Activated naive CD8-positive, alpha-beta T cell (primary cell): Measurements from ENCODE around the gene TOMM20L.
A peak's percentile ranks its signal among the peaks of the same experiment; 100 is the strongest.
"Not testable (repeated sequence)": the region's sequence is repeated elsewhere in the genome, so short reads cannot be mapped to it uniquely, and the experiment has no call there.

Source experiments
- H3K27ac Mint-ChIP-seq: one replicate; pipeline ENCODE4 v1.8.0; 2021; ENCODE audit warnings: mixed read lengths
- H3K27me3 Mint-ChIP-seq: one replicate; pipeline ENCODE4 v1.8.0; 2021; ENCODE audit warnings: mixed read lengths
- H3K36me3 Mint-ChIP-seq: one replicate; pipeline ENCODE4 v1.8.0; 2021; ENCODE audit warnings: mixed read lengths
- H3K4me1 Mint-ChIP-seq: one replicate; pipeline ENCODE4 v1.8.0; 2021; ENCODE audit warnings: low read depth, mixed read lengths
- H3K4me3 Mint-ChIP-seq: one replicate; pipeline ENCODE4 v1.8.0; 2021; ENCODE audit warnings: mild to moderate bottlenecking, mixed read lengths
- H3K9me3 Mint-ChIP-seq: one replicate; pipeline ENCODE4 v1.8.0; 2021; ENCODE audit warnings: low read depth, mixed read lengths

Gene TOMM20L

GRCh38 chr14:58401587-58401986 is 5.9 kb downstream of the TOMM20L start:
- Mint-ChIP-seq H3K27me3 (no peaks in the 10 kb centered on the region), H3K27ac (no peak overlapping the region), H3K4me3 (no peak overlapping the region), H3K4me1 (no peaks in the 10 kb centered on the region), H3K9me3 (no peaks in the 10 kb centered on the region), H3K36me3 (peaks cover 8% of the 10 kb centered on the region)

- Mint-ChIP-seq H3K4me3 (no peak overlapping the region), H3K4me1 (no peaks in the 10 kb centered on the region), H3K27me3 (no peaks in the 10 kb centered on the region), H3K27ac (no peak overlapping the region), H3K36me3 (peaks cover 7% of the 10 kb centered on the region), H3K9me3 (no peaks in the 10 kb centered on the region)
These were observed 13.0 kb downstream of the TOMM20L start for GRCh38 chr14:58408681-58409215.

DNA sequence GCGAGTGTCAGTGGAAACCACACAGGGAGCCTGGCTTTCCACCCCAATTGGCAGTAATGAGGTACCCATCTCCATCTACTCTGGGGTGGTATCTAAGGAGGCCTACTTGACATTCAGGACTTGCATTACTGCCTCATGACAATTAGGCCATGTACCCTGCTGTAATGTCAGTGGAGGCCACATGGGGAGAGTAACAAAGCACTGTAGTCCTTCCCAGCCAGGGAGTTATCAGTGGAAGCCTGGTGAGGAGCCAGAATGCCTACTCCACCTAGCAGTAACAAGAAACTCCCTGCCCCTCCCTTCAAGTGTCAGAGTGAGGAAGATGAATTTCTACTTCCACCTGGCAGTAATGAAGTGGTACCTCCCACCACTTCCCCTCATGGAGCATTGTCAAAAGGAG is 19.1 kb downstream of the TOMM20L start:
- peaks cover 3% of the 10 kb centered on the region for H3K9me3 Mint-ChIP-seq
- peaks cover 16% of the 10 kb centered on the region for H3K36me3 Mint-ChIP-seq
- no peaks in the 10 kb centered on the region for H3K27me3 Mint-ChIP-seq
- peaks cover 22% of the 10 kb centered on the region for H3K4me1 Mint-ChIP-seq
- H3K27ac Mint-ChIP-seq = no peak overlapping the region
- no peak overlapping the region for H3K4me3 Mint-ChIP-seq

DNA sequence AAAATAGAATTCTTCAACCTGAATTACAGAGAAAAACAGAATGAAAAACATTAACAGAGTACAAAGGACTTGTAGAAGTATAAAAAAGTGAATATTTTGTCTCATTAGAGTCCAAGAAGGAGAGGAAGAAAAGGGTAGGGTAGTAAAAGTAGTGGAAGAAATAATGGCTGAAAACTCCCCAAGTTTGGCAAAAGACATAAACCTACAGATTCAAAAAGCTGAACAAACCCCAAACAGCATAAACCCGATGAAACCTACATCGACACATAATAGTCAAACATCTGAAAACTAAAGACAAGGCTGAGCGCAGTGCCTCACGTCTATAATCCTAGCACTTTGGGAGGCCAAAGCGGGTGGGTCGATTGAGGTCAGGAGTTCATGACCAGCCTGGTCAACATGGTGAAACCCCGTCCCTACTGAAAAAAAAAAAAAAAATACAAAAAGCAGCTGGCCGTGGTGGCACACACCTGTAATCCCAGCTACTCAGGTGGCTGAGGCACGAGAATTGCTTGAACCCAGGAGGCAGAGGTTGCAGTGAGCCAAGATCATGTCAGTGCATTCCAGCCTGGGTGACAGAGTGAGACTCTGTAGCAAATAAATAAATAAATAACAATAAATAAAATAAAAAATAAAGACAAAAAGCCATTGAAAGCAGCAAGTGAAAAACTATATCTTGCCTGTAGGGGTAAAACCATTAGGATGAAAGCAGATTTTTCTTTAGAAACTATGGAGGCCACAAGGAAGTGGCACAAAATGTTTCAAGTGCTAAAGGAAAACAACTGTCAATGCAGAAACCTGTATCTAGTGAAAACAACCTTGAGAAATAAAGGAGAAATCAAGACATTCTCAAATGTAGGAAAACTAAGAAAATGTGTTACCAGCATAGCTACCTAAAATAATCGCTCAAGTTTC is 20.2 kb downstream of the TOMM20L start:
- H3K36me3 Mint-ChIP-seq = peaks cover 16% of the 10 kb centered on the region
- H3K9me3 Mint-ChIP-seq = peaks cover 3% of the 10 kb centered on the region
- no peaks in the 10 kb centered on the region for H3K27me3 Mint-ChIP-seq
- no peak overlapping the region for H3K27ac Mint-ChIP-seq
- H3K4me3 Mint-ChIP-seq = no peak overlapping the region
- peaks cover 22% of the 10 kb centered on the region for H3K4me1 Mint-ChIP-seq

DNA sequence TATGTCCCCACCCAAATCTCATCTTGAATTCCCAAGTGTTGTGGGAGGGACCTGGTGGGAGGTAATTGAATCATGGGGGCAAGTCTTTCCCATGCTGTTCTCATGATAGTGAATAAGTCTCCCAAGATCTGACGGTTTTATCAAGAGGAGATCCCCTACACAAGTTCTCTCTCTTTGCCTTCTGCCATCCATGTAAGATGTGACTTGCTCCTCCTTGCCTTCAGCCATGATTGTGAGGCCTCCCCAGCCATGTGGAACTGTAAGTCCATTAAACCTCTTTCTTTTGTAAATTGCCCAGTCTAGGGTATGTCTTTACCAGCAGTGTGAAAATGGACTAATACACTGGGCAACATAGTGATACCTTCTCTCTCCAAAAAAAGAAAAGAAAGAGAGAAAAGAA is 21.2 kb downstream of the TOMM20L start:
- not testable (repeated sequence) for H3K27me3 Mint-ChIP-seq, H3K27ac Mint-ChIP-seq, H3K4me3 Mint-ChIP-seq, H3K9me3 Mint-ChIP-seq
- Mint-ChIP-seq H3K4me1 (peaks cover 24% of the 10 kb centered on the region), H3K36me3 (peaks cover 14% of the 10 kb centered on the region)

DNA sequence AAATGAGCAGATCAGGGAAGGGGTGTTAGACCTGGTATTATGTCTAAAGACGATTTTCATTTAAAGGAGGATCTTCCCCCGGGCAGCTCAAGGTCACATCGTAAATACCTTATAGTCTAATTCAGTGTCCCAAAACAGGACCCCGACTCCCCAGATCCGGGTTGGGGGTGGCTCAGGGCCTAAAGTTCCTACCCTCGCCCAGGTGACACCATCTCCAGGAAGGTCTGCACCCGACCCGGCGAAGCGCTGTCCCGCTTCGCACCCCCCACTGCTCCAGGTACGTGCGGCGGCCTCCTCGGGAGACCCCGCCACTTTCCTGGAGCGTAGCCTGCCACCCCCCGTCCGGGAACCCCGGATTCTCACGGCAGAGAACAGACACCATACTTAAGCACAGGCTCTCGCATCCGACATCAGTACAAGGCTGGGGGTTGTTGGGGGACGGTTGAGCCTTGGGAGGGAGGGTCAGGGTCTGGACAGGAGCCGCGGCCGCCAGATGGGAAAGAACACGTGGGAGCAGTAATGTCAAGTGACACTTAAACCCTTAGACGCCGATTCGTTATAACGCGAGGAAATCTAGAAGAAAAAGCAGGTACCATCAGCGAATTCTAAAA is 31.0 kb downstream of the TOMM20L start:
- no peaks in the 10 kb centered on the region for H3K27me3 Mint-ChIP-seq
- peak overlapping the region; percentile 95 for H3K27ac Mint-ChIP-seq
- H3K4me1 Mint-ChIP-seq = peaks cover 51% of the 10 kb centered on the region
- H3K36me3 Mint-ChIP-seq = peaks cover 6% of the 10 kb centered on the region
- no peaks in the 10 kb centered on the region for H3K9me3 Mint-ChIP-seq
- peak overlapping the region; percentile 93 for H3K4me3 Mint-ChIP-seq

DNA sequence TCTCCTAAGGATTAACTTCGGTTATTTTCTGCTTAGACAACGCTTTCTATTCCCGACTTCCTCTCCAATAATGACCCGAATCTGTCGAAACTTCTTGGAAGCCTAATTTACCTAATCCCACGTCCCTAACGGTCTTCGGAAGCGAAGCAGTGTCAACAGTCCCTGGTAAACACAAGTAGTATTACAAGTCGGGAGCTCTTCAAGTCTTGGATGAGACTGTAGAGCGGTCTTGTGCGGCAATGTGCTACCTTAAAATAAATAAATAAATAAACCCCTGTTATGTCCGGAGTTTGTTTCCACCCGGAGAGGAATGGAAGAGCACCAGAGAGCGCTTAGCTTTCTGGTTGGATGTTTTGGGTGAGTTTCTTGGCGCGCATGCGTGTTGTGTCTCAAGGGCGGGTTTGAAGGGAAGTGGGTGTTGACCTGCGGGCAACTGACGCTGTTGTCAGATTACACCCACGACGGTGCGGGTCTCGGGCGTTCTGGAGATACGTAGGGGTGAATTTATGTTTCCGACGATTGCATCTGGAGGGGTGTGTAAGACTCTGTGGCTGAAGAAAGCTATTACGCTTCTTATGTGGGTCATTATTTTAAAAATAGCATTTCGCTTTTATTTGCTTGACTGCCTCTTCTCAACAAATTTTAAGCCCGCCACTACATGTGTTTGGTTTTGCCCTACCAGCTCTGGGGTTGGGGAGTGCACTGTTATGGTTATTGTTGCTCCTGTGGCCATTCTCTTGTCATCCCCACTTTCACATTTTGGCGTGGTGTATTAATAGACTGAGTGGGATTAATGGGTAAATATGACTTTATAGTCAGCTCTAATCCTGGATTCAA is 31.8 kb downstream of the TOMM20L start, which contains the start of the genes KIAA0586 and TIMM9:
TSS of gene KIAA0586 (plus strand) at position 439 of the 837 bp plus-strand sequence. CDS start 546 bp downstream, outside the sequence.
TSS of gene TIMM9 (minus strand) at position 251 of the 837 bp plus-strand sequence. CDS start 15,586 bp downstream, outside the sequence.
- peaks cover 8% of the 10 kb centered on the region for H3K36me3 Mint-ChIP-seq
- no peaks in the 10 kb centered on the region for H3K27me3 Mint-ChIP-seq
- peak within 1 kb of the TSS; percentile 95 for H3K27ac Mint-ChIP-seq
- peak within 1 kb of the TSS; percentile 93 for H3K4me3 Mint-ChIP-seq
- peaks cover 53% of the 10 kb centered on the region for H3K4me1 Mint-ChIP-seq
- no peaks in the 10 kb centered on the region for H3K9me3 Mint-ChIP-seq

DNA sequence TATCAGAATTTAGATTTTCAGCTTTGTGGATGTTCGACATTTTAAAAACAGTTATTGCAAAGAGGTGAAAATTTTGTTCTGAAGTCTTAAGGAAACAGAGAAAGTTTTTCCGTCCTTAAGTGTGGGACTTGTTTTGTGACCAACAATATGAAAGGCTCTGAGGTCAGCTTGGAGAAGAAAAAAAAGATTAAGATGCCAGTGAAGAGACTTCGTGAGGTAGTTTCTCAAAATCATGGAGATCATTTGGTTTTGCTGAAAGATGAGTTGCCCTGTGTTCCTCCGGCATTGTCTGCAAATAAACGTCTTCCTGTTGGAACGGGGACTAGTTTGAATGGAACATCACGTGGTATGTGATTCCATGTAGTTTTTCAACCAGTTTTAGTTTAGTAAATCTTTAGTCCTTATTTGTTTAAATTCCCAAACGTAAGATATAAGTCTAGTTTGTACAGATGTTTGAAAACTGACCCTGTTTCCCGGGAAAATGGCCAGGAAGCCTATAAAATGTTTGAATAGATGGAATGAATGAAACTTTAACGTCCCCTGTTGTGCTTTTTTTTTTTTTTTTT is 32.5 kb downstream of the TOMM20L start:
- H3K27ac Mint-ChIP-seq = peak overlapping the region; percentile 95
- peaks cover 8% of the 10 kb centered on the region for H3K36me3 Mint-ChIP-seq
- H3K27me3 Mint-ChIP-seq = no peaks in the 10 kb centered on the region
- peak overlapping the region; percentile 93 for H3K4me3 Mint-ChIP-seq
- no peaks in the 10 kb centered on the region for H3K9me3 Mint-ChIP-seq
- H3K4me1 Mint-ChIP-seq = peaks cover 53% of the 10 kb centered on the region

DNA sequence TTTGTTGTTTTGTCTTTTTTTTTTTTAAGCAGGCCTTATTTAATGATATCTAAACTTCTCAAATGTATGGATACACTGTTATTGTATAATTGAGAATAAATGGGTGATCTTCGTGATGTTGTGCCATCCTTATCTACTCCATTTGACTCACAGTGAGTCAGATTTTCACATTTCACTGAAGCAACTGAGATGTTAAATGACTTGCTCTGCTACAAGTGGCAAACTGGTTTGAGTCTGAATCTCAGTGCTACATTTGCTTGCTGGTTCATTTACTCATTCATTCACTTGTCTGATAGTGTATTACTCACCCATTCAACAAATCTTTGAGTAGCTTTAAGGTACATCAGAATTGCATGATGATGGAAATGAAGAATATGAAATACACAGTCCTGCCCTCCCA is 34.4 kb downstream of the TOMM20L start:
- peak overlapping the region; percentile 68 for H3K4me3 Mint-ChIP-seq
- peaks cover 44% of the 10 kb centered on the region for H3K4me1 Mint-ChIP-seq
- no peaks in the 10 kb centered on the region for H3K27me3 Mint-ChIP-seq
- peaks cover 7% of the 10 kb centered on the region for H3K36me3 Mint-ChIP-seq
- H3K9me3 Mint-ChIP-seq = no peaks in the 10 kb centered on the region
- H3K27ac Mint-ChIP-seq = peak overlapping the region; percentile 24

DNA sequence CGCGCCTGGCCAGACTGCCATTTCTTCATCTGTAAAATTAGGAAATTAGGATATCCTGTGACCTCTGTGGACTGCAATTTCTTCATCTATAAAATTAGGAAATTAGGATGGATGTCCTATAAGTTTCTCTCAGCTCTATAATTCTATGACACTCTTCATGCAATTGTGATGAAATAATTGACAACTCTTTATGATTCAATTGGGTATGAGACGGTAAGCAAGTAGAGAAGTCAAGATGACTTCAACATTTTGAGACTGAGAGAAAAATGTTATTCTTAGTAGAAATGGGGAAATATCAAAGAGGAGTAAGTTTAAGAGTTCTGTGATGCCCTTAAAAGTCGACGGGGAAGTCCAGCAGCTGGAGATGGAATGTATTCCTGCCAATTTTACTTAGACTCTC is 43.7 kb downstream of the TOMM20L start:
- Mint-ChIP-seq H3K27ac (no peak overlapping the region), H3K4me3 (no peak overlapping the region), H3K9me3 (no peaks in the 10 kb centered on the region), H3K36me3 (peaks cover 6% of the 10 kb centered on the region), H3K4me1 (peaks cover 3% of the 10 kb centered on the region), H3K27me3 (no peaks in the 10 kb centered on the region)

DNA sequence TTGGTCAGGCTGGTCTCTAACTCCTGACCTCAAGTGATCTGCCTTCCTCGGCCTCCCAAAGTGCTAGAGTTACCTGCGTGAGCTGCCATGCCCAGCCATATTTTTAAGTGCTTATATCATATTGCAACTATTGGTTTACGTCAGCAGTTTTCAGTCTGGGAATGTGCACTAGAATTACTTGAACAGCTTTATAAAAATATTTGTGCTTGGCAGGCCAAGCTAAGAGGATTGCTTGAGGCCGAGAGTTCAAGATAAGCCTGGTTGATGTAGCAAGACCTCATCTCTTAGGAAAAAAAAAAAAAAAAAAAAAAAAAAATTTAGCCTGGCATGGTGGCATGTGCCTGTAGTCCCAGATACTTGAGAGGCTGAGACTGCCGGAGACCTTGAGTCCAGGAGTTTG is 48.9 kb downstream of the TOMM20L start:
- H3K36me3 Mint-ChIP-seq = no peaks in the 10 kb centered on the region
- H3K9me3 Mint-ChIP-seq = no peaks in the 10 kb centered on the region
- H3K4me1 Mint-ChIP-seq = no peaks in the 10 kb centered on the region
- no peak overlapping the region for H3K4me3 Mint-ChIP-seq
- H3K27ac Mint-ChIP-seq = no peak overlapping the region
- no peaks in the 10 kb centered on the region for H3K27me3 Mint-ChIP-seq

DNA sequence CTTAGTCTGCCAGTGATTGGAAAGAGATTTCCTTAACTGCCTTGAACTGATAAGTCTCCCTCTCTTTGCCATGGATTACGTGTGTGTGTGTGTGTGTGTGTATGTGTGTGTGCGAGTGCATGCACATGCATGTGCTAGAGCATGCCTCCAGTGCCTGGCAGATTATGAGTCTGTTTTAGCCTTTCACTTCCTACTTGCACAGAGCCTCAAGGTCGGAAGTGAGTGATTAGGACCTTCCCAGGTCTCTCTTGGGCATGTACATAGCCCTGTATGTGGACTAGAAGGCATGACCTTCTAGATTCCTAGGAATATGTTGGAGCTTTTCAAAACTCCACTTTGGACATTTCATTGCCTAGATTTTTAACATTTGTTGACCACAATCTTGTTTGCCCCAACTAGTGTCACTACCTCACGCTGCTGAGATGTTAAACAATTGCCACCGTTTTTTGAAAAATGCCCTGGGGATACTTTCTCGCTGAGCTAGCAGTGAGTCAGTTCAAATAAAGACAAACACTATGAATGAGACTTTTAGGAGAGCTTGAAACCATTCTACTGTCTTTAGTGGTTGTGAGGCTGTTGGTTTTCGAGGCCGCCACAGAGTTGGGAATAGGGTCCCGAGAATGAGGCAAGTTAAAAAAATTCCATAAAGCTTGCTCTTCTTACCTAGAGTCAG is 60.0 kb downstream of the TOMM20L start:
- H3K9me3 Mint-ChIP-seq = no peaks in the 10 kb centered on the region
- no peaks in the 10 kb centered on the region for H3K27me3 Mint-ChIP-seq
- H3K27ac Mint-ChIP-seq = peak overlapping the region; percentile 12
- peaks cover 21% of the 10 kb centered on the region for H3K36me3 Mint-ChIP-seq
- no peak overlapping the region for H3K4me3 Mint-ChIP-seq
- no peaks in the 10 kb centered on the region for H3K4me1 Mint-ChIP-seq
